ENCODE data around the gene VSX2. TPM values are rescaled to one million over a fixed set of nuclear protein-coding genes. Genes with fewer than 3 reads are reported as not detected.

The VSX2 gene
- total and polyA plus RNA-seq, 2 experiments from 2014 or later = not detected

GRCh38 chr14:74235017-74235416 lies 4.2 kb upstream of the VSX2 start:
- no peak overlapping the region for H3K27ac ChIP-seq
- no peak for DNase-seq (ENCODE audit: low read depth in 1 of 2, low spot score in 1 of 2)
- H3K27me3 ChIP-seq = peaks cover 76% of the 10 kb centered on the region
- H3K4me3 ChIP-seq = no peak overlapping the region
- H3K36me3 ChIP-seq = no peaks in the 10 kb centered on the region
- no peaks in the 10 kb centered on the region for H3K4me1 ChIP-seq (ENCODE audit: low read depth)
- no peak for TF ChIP-seq CTCF (IDR thresholded peaks at IDR 0.05; ENCODE audit: low read depth, low read length)
- H3K9me3 ChIP-seq (ENCODE audit: low read depth) = no peaks in the 10 kb centered on the region

- no peak for DNase-seq (ENCODE audit: low read depth in 1 of 2, low spot score in 1 of 2)
- H3K27me3 ChIP-seq = peaks cover 92% of the 10 kb centered on the region
- H3K27ac ChIP-seq = no peak overlapping the region
- H3K9me3 ChIP-seq (ENCODE audit: low read depth) = no peaks in the 10 kb centered on the region
- no peak overlapping the region for H3K4me3 ChIP-seq
- H3K36me3 ChIP-seq = no peaks in the 10 kb centered on the region
- no peak for TF ChIP-seq CTCF (IDR thresholded peaks at IDR 0.05; ENCODE audit: low read depth, low read length)
- H3K4me1 ChIP-seq (ENCODE audit: low read depth) = peaks cover 10% of the 10 kb centered on the region
Measured at GRCh38 chr14:74237441-74237840, 1.8 kb upstream of the VSX2 start.

- Histone ChIP-seq H3K4me1 (ENCODE audit: low read depth) (peaks cover 10% of the 10 kb centered on the region), H3K4me3 (peak overlapping the region; percentile 14), H3K27ac (no peak overlapping the region), H3K36me3 (no peaks in the 10 kb centered on the region), H3K27me3 (peaks cover 95% of the 10 kb centered on the region), H3K9me3 (ENCODE audit: low read depth) (no peaks in the 10 kb centered on the region)
- TF ChIP-seq CTCF (IDR thresholded peaks at IDR 0.05; ENCODE audit: low read depth, low read length) = no peak
- no peak for DNase-seq (ENCODE audit: low read depth in 1 of 2, low spot score in 1 of 2)
Measured at GRCh38 chr14:74239848-74240793, 872 bp downstream of the VSX2 start.

- H3K36me3 ChIP-seq = no peaks in the 10 kb centered on the region
- peaks cover 10% of the 10 kb centered on the region for H3K4me1 ChIP-seq (ENCODE audit: low read depth)
- H3K9me3 ChIP-seq (ENCODE audit: low read depth) = no peaks in the 10 kb centered on the region
- H3K4me3 ChIP-seq = peak overlapping the region; percentile 14
- H3K27ac ChIP-seq = no peak overlapping the region
- H3K27me3 ChIP-seq = peaks cover 98% of the 10 kb centered on the region
- TF ChIP-seq CTCF (IDR thresholded peaks at IDR 0.05; ENCODE audit: low read depth, low read length) = no peak
- DNase-seq (ENCODE audit: low read depth in 1 of 2, low spot score in 1 of 2) = peak in 1 of 2 donors; percentile 41
Measured at GRCh38 chr14:74240794-74241651, 1.8 kb downstream of the VSX2 start.

- Histone ChIP-seq H3K27ac (no peak overlapping the region), H3K27me3 (peaks cover 99% of the 10 kb centered on the region), H3K4me3 (peak overlapping the region; percentile 14), H3K36me3 (no peaks in the 10 kb centered on the region), H3K4me1 (ENCODE audit: low read depth) (peaks cover 10% of the 10 kb centered on the region), H3K9me3 (ENCODE audit: low read depth) (no peaks in the 10 kb centered on the region)
- DNase-seq (ENCODE audit: low read depth in 1 of 2, low spot score in 1 of 2) = no peak
- no peak for TF ChIP-seq CTCF (IDR thresholded peaks at IDR 0.05; ENCODE audit: low read depth, low read length)
Measured at GRCh38 chr14:74241652-74242017, 2.4 kb downstream of the VSX2 start.

All from cardiac muscle cell (in vitro differentiated cells and primary cell).